HEK293 (cell line): Measurements from ENCODE around the gene MLNR.

Experiments used
- BCL6B ChIP-seq: fragments of 450-650 bp; formaldehyde crosslinking; IDR thresholded peaks from 2 replicates; pipeline ENCODE4 v1.5.1; 2017; ENCODE audit warnings: missing biosample characterization, missing genetic modification characterization
- EGR2 ChIP-seq: fragments of 450-650 bp; formaldehyde crosslinking; IDR thresholded peaks from 2 replicates; pipeline ENCODE4 v1.5.1; 2016; ENCODE audit warnings: low read depth, missing biosample characterization, missing genetic modification characterization
- GLIS2 ChIP-seq: fragments of 450-650 bp; formaldehyde crosslinking; IDR thresholded peaks from 2 replicates; pipeline ENCODE4 v1.5.1; 2016; ENCODE audit warnings: missing biosample characterization, missing genetic modification characterization
- KLF9 ChIP-seq: fragments of 450-650 bp; formaldehyde crosslinking; IDR thresholded peaks from 2 replicates; pipeline ENCODE4 v1.5.1; 2016; ENCODE audit warnings: missing biosample characterization, missing genetic modification characterization, low read depth
- MYNN ChIP-seq: fragments of 450-650 bp; formaldehyde crosslinking; IDR thresholded peaks from 2 replicates; pipeline ENCODE4 v1.5.1; 2016; ENCODE audit warnings: missing biosample characterization, missing genetic modification characterization, borderline replicate concordance
- OVOL3 ChIP-seq: fragments of 450-650 bp; formaldehyde crosslinking; IDR thresholded peaks from 2 replicates; pipeline ENCODE4 v1.5.1; 2016; ENCODE audit warnings: missing biosample characterization, missing genetic modification characterization
- ZBTB20 ChIP-seq: fragments of 450-650 bp; formaldehyde crosslinking; IDR thresholded peaks from 2 replicates; pipeline ENCODE4 v1.5.1; 2016; ENCODE audit warnings: missing biosample characterization, missing genetic modification characterization
- ZBTB26 ChIP-seq: fragments of 450-650 bp; formaldehyde crosslinking; optimal IDR thresholded peaks from 2 replicates; pipeline ENCODE3; 2016; ENCODE audit warnings: missing biosample characterization, mild to moderate bottlenecking, missing genetic modification characterization
- ZBTB6 ChIP-seq: fragments of 450-650 bp; formaldehyde crosslinking; IDR thresholded peaks from 2 replicates; pipeline ENCODE4 v1.5.1; 2017; ENCODE audit warnings: missing biosample characterization, missing genetic modification characterization
- ZEB2 ChIP-seq: fragments of 450-650 bp; formaldehyde crosslinking; IDR thresholded peaks from 2 replicates; pipeline ENCODE4 v1.5.1; 2016; ENCODE audit warnings: missing biosample characterization, missing genetic modification characterization
- ZNF121 ChIP-seq: fragments of 450-650 bp; formaldehyde crosslinking; IDR thresholded peaks from 2 replicates; pipeline ENCODE4 v1.5.1; 2016; ENCODE audit warnings: missing biosample characterization, missing genetic modification characterization
- ZNF184 ChIP-seq: fragments of 450-650 bp; IDR thresholded peaks from 2 replicates; pipeline ENCODE4 v1.5.1; 2018; ENCODE audit warnings: missing biosample characterization, mild to moderate bottlenecking, missing genetic modification characterization
- ZNF2 ChIP-seq: fragments of 450-650 bp; formaldehyde crosslinking; IDR thresholded peaks from 2 replicates; pipeline ENCODE4 v1.5.1; 2016; ENCODE audit warnings: missing biosample characterization, missing genetic modification characterization
- ZNF239 ChIP-seq: fragments of 450-650 bp; formaldehyde crosslinking; IDR thresholded peaks from 2 replicates; pipeline ENCODE4 v1.5.1; 2016; ENCODE audit warnings: missing biosample characterization, missing genetic modification characterization
- ZNF24 ChIP-seq: fragments of 450-650 bp; formaldehyde crosslinking; IDR thresholded peaks from 2 replicates; pipeline ENCODE4 v1.5.1; 2016; ENCODE audit warnings: missing biosample characterization, missing genetic modification characterization
- ZNF280C ChIP-seq: fragments of 450-650 bp; formaldehyde crosslinking; IDR thresholded peaks from 2 replicates; pipeline ENCODE4 v1.5.1; 2016; ENCODE audit warnings: missing biosample characterization, missing genetic modification characterization
- ZNF280D ChIP-seq: fragments of 450-650 bp; formaldehyde crosslinking; IDR thresholded peaks from 2 replicates; pipeline ENCODE4 v1.5.1; 2016; ENCODE audit warnings: missing biosample characterization, missing genetic modification characterization
- ZNF394 ChIP-seq: fragments of 450-650 bp; formaldehyde crosslinking; IDR thresholded peaks from 2 replicates; pipeline ENCODE4 v1.5.1; 2016; ENCODE audit warnings: missing biosample characterization, missing genetic modification characterization, mild to moderate bottlenecking, moderate library complexity, borderline replicate concordance
- ZNF398 ChIP-seq: fragments of 450-650 bp; formaldehyde crosslinking; IDR thresholded peaks from 2 replicates; pipeline ENCODE4 v1.5.1; 2017; ENCODE audit warnings: missing biosample characterization, missing genetic modification characterization
- ZNF416 ChIP-seq: fragments of 450-650 bp; formaldehyde crosslinking; IDR thresholded peaks from 2 replicates; pipeline ENCODE4 v1.5.1; 2016; ENCODE audit warnings: missing biosample characterization, missing genetic modification characterization
- ZNF529 ChIP-seq: fragments of 450-650 bp; formaldehyde crosslinking; IDR thresholded peaks from 2 replicates; pipeline ENCODE4 v1.5.1; 2017; ENCODE audit warnings: missing genetic modification characterization, missing biosample characterization; ENCODE audit not compliant: insufficient replicate concordance
- ZNF544 ChIP-seq: fragments of 450-650 bp; formaldehyde crosslinking; IDR thresholded peaks from 2 replicates; pipeline ENCODE4 v1.5.0; 2017; ENCODE audit warnings: missing biosample characterization, missing genetic modification characterization
- ZNF660 ChIP-seq: fragments of 450-650 bp; IDR thresholded peaks from 2 replicates; pipeline ENCODE4 v1.5.1; 2018; ENCODE audit warnings: missing biosample characterization, mild to moderate bottlenecking, missing genetic modification characterization
- ZNF670 ChIP-seq: fragments of 450-650 bp; formaldehyde crosslinking; IDR thresholded peaks from 2 replicates; pipeline ENCODE4 v1.5.1; 2016; ENCODE audit warnings: missing biosample characterization, missing genetic modification characterization, low read depth
- ZNF677 ChIP-seq: fragments of 450-650 bp; IDR thresholded peaks from 2 replicates; pipeline ENCODE4 v1.5.0; 2018; ENCODE audit warnings: missing biosample characterization, mild to moderate bottlenecking, missing genetic modification characterization, moderate library complexity
- ZNF707 ChIP-seq: fragments of 450-650 bp; formaldehyde crosslinking; IDR thresholded peaks from 2 replicates; pipeline ENCODE4 v1.5.1; 2016; ENCODE audit warnings: missing biosample characterization, missing genetic modification characterization
- ZNF76 ChIP-seq: fragments of 450-650 bp; formaldehyde crosslinking; IDR thresholded peaks from 2 replicates; pipeline ENCODE4; 2016; ENCODE audit warnings: low read depth, missing biosample characterization, missing genetic modification characterization, borderline replicate concordance
- ZNF777 ChIP-seq: fragments of 450-650 bp; formaldehyde crosslinking; IDR thresholded peaks from 2 replicates; pipeline ENCODE4 v1.5.1; 2017; ENCODE audit warnings: missing biosample characterization, missing genetic modification characterization, borderline replicate concordance

The MLNR gene

GRCh38 chr13:49247643-49248621 lies 27.8 kb downstream of the MLNR start, which contains the start of gene CDADC1 (continued):
- no peak for TF ChIP-seq ZBTB6 (tag by site-specific recombination)
- TF ChIP-seq ZNF777 (tag by site-specific recombination) = no peak
- no peak for TF ChIP-seq ZNF670 (tag by site-specific recombination)
- peak; percentile 56; the same call in 1 of the 2 replicates for TF ChIP-seq ZNF394 (tag by site-specific recombination)
- TF ChIP-seq ZNF398 (tag by site-specific recombination) = 0 out of 2 replicates have a peak, but pooled peaks have one; percentile 33
- peak; percentile 47; the same call in 1 of the 2 replicates for TF ChIP-seq ZEB2 (tag by site-specific recombination)
- TF ChIP-seq ZBTB26 (tag by site-specific recombination) = peak; percentile 19
- TF ChIP-seq ZNF280D (tag by site-specific recombination) = no peak
- TF ChIP-seq GLIS2 (tag by site-specific recombination) = no peak; the same call in 1 of the 2 replicates
- TF ChIP-seq ZBTB20 (tag by site-specific recombination) = peak; percentile 31; the same call in 1 of the 2 replicates
- TF ChIP-seq ZNF529 (tag by site-specific recombination) = no peak
- no peak for TF ChIP-seq ZNF239 (tag by site-specific recombination)
- 0 out of 2 replicates have a peak, but pooled peaks have one; percentile 23 for TF ChIP-seq ZNF660 (tag by site-specific recombination)
- no peak for TF ChIP-seq ZNF121 (tag by site-specific recombination)
- no peak for TF ChIP-seq ZNF707
- peak; percentile 74; the same call in 1 of the 2 replicates for TF ChIP-seq OVOL3 (tag by site-specific recombination)
- TF ChIP-seq KLF9 = peak; percentile 54; the same call in 1 of the 2 replicates
- TF ChIP-seq ZNF677 (tag by site-specific recombination) = no peak
- peak; percentile 85; the same call in 1 of the 2 replicates for TF ChIP-seq ZNF2 (tag by site-specific recombination)
- peak; percentile 84 for TF ChIP-seq ZNF24 (tag by site-specific recombination)
- no peak for TF ChIP-seq ZNF544 (tag by site-specific recombination)
- TF ChIP-seq BCL6B = no peak
- TF ChIP-seq ZNF184 (tag by site-specific recombination) = no peak
- TF ChIP-seq ZNF416 (tag by site-specific recombination) = no peak
- peak; percentile 57; the same call in 1 of the 2 replicates for TF ChIP-seq ZNF76 (tag by site-specific recombination)
- peak; percentile 65 for TF ChIP-seq EGR2 (tag by site-specific recombination)
- TF ChIP-seq MYNN (tag by site-specific recombination) = no peak
- TF ChIP-seq ZNF280C (tag by site-specific recombination) = no peak
